Activated CD8-positive, alpha-beta memory T cell treated with anti-CD3 and anti-CD28 coated beads for 1 hour (primary cell): ENCODE data around the gene THRSP.
A peak's percentile ranks its signal among the peaks of the same experiment; 100 is the strongest.
"Not testable (repeated sequence)": the region's sequence is repeated elsewhere in the genome, so short reads cannot be mapped to it uniquely, and the experiment has no call there.

ENCODE experiments used
- DNase-seq, 2 donors: peaks; one replicate each; pipeline ENCODE4 v3.0.0-alpha.2; 2020; ENCODE audit warnings: low read depth in 1 of 2; ENCODE audit errors: extremely low read depth in 1 of 2

The THRSP gene

GRCh38 chr11:78062671-78063070 is 990 bp upstream of the THRSP start:
- DNase-seq, result no peak

- DNase-seq, result no peak
Measured at GRCh38 chr11:78065203-78065602, 1.5 kb downstream of the THRSP start.

DNA sequence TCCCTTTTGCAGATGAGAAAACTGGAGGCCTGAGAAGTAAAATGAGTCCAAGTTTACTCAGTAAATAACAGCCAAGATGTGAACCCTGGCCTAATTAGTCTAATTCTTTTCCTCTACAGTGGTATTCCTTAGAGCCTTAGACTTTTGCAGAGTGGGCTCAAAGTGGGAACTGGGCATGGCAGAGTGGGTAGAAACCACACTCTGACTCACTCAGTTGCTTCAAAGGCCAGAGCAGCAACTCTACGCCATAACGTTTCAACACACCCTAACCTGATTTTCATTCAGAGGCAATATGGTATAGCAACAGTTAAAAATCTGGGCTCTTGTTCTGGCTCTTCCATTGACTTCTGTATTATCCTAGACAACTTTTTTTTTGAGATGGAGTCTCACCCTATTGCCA is 2.8 kb downstream of the THRSP start:
- no peak for DNase-seq

DNA sequence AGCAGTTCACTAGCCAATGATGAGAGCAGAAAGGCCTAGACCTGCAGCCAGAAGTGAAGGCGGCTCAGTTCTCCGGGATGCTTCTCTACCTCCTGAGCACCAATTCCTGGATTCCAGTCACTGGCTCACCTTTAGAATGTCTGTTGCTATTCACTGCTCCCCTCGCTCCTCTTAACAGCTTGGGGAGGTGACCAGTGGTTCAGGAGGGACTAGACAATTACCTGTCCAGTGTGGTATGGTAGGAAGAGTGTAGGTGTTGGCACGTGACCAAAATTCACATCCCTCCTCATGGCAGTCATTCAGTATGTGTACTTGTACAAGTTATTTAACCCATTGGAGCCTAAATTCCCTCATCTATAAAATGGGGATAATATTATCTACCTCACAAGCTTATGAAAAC is 4.0 kb downstream of the THRSP start:
- no peak for DNase-seq

GRCh38 chr11:78069465-78069864 is 5.8 kb downstream of the THRSP start:
- no peak for DNase-seq

DNA sequence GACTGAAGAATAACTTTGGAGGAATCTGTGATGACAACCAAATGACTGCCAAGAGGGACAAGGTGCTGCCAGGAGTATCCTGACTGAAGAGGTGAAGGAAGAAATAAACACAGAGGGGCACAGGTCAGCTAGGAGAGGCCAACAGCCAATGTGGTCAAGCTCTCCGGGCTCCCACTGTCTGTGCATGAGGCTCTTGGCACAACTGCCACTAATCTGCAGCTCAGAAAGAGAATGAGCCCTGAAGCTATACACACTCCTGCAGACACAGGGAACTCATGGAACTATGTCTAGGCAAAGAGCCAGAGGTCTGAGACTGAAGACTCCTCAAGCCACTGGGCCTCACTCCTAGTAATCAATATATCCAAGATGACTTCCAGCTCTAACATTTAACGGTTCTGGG is 7.0 kb downstream of the THRSP start:
- DNase-seq, result no peak

DNA sequence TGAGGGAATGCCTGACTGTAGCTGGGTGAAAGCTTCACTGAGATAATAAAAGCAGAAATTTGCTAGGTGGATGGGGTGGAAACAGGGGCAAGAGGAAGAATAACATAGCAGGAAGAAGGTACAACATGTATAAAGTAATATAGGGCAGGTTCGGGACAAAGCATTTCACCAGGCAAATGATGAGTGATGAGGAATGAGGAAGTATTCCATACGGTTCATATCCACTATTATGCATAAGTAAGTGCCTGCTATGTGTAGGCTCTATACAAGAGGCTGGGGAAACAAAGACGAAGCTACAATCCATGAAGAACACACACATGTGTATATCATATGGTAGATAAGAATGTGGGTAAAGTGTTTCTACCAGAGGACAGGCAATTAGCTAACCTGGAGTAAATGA is 8.1 kb downstream of the THRSP start:
- no peak for DNase-seq

DNA sequence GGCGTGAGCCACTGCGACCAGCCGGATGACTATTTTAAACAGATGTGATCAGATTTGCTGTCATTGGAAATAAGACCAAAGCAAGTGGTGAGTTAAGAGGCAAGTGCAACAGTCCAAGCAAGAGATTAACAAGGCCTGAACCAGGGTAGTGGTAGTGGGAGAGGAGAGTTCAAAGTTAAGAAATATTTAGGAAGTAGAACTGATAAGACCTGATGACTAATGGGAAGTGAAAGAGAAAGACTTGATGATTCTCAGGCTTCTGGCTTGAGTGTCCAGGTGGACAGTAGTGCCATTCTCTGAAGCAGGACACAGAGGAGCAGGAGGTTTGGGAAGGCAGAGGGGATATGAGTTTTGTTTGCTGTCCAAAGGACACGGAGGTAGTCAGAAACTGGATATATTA is 8.8 kb downstream of the THRSP start:
- DNase-seq, result no peak

- DNase-seq, result no peak
Measured at GRCh38 chr11:78074756-78075155, 11.1 kb downstream of the THRSP start.

GRCh38 chr11:78076733-78077403 is 13.2 kb downstream of the THRSP start:
- DNase-seq, result no peak

DNA sequence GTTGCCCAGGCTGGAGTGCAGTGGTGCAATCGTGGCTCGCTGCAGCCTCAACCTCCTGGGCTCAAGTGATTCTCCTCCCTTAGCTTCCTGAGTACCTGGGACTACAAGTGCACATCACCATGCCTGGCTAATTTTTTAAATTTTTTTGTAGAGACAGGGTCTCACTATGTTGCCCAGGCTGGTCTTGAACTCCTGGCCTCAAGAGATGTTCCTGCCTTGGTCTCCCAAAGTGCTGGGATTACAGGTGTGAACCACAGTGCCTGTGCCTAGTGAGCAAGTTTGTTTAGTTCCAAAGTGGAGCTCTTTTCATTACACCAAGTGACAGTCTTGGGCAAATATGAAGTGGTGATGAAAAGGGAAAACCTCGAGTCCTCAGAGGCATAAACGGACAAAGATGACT is 13.9 kb downstream of the THRSP start:
- not testable (repeated sequence) for DNase-seq

- no peak for DNase-seq
Measured at GRCh38 chr11:78078218-78079167, 14.8 kb downstream of the THRSP start.

DNA sequence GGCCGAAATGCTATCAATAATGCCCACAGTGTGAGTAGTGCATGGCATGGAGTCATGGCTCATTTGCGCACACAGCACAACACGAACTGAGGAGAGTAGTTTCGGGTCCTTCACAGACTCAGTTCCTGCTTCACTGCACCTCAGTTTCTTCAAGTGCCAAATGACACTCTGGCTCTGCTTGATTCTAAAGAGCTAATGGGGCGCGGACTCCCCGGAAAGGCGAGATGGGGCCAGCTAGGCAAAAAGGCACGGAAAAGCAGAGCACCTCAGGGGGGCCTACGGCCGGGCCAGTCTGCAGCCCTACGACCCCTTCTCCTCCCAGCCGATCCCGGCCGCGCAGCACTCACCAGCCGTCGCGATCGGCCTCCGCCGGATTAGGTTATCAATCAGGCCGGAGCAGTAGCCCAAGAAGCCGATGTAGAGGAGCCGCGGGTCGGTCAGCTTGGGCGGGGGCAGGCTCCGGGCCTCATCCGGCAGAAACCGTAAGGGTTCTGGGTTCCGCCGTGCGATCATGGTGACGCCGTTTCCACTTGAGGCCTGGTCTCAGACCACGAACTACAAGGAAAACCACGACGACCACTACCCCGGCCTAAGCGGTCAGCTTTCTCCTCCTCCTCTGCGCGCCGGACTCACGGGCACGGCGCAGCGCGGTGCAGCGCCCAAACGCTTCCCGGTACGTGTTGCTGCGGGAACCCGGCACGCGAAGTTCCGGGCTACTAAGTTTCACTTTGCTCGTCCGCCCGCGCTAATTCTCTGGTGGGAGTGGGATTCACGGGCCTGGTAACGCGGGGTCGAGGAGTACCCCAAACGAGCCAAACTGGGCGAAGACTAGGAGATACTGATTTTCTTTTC is 15.8 kb downstream of the THRSP start, which contains the start of gene NDUFC2:
Gene NDUFC2 (minus strand): TSS at position 631 of the 852 bp plus-strand sequence. CDS start 118 bp downstream, at position 513.
- peak in 1 of 2 donors; percentile 42 for DNase-seq

- no peak for DNase-seq
Measured at GRCh38 chr11:78080084-78080817, 16.6 kb downstream of the THRSP start.

DNA sequence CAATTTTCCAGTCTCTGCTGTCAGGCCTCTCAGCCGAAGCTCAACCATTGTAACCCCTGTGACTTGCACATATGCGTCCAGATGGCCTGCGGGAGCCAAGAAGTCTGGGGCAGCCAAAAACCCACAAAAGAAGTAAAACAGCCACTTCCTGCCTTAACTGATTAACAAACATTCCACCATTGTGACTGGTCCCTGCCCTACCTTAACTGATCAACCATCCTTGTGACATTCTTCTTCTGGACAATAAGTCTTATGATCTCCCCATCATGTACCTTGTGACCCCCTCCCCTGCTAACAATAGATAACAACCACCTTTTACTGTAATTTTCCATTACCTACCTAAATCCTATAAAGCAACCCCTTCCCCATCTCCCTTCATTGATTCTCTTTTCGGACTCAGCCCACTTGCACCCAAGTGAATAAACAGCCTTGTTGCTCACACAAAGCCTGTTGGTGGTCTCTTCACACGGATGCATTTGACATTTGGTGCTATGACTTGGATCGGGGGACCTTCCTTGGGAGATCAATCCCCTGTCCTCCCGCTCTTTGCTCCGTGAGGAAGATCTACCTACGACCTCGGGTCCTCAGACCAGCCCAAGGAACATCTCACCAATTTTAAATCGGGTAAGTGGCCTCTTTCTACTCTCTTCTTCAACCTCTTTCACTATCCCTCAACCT is 17.3 kb downstream of the THRSP start:
- no peak for DNase-seq

GRCh38 chr11:78081583-78081982 is 17.9 kb downstream of the THRSP start:
- DNase-seq, result no peak

DNA sequence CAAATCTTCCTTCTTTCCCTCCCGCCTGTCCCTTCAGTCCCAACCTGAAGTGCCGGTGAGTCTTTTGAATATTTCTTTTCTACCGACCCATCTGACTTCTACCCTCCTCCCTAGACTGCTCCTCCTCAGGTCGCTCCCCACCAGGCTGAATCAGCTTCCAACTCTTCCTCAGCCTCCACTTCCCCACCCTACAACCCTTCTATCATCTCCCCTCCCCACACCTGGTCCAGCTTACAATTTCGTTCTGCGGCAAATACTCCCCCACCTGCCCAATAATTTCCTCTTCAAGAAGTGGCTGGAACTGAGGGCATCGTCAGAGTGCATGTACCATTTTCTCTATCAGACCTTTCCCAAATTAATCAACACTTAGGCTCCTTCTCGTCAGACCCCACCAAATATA is 18.5 kb downstream of the THRSP start:
- DNase-seq, result no peak

GRCh38 chr11:78083021-78083420 is 19.4 kb downstream of the THRSP start:
- no peak for DNase-seq

DNA sequence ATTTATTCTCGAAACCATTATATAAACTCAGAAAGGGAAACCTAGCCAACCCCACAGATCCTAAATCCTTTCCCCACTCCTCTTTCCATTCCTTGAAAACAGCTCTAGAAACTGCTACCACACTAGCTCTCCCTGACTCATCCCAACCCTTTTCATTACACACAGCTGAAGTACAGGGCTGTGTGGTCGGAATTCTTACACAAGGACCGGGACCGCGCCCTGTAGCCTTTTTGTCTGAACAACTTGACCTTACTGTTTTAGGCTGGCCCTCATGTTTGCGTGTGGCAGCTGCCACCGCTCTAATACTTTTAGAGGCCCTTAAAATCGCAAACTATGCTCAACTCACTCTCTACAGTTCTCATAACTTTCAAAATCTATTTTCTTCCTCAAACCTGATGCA is 20.8 kb downstream of the THRSP start:
- DNase-seq, result not testable (repeated sequence)

DNA sequence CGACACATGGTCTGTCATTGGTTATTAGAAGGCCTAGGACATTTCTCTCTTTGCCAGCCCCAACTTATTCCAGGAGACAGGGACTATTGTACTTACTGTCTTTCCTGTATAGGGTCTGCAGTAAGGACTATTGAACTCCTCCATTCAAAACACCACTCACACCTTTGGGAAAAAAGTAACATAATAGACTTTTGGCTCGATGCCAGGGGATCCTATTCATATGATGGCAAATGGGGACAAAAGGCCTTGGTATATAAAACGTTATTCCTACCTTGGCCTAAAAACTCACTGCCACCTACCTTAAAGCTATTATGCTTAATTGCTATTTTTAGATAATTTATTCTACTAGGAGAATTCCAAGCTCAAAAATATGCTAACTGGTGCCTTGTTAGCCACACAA is 22.3 kb downstream of the THRSP start:
- DNase-seq, result no peak
